Ishikawa (cell line): ENCODE results near the gene TCP11.

Experiments used
- CEBPB ChIP-seq: IDR thresholded peaks from 2 replicates; pipeline ENCODE4 v1.6.1; 2012
- CREB1 ChIP-seq: IDR thresholded peaks from 2 replicates; pipeline ENCODE4 v1.6.1; 2012; ENCODE audit warnings: low read depth
- EGR1 ChIP-seq: IDR thresholded peaks from 2 replicates; pipeline ENCODE4 v1.6.1; 2012
- EP300 ChIP-seq: IDR thresholded peaks from 2 replicates; pipeline ENCODE4 v1.6.1; 2012; ENCODE audit warnings: borderline replicate concordance
- FOXM1 ChIP-seq: IDR thresholded peaks from 2 replicates; pipeline ENCODE4 v1.6.1; 2012; ENCODE audit warnings: low read depth, borderline replicate concordance
- NFIC ChIP-seq: IDR thresholded peaks from 2 replicates; pipeline ENCODE4 v1.6.1; 2012
- RAD21 ChIP-seq: IDR thresholded peaks from 2 replicates; pipeline ENCODE4 v1.6.1; 2012; ENCODE audit warnings: low read depth
- TAF1 ChIP-seq: IDR thresholded peaks from 2 replicates; pipeline ENCODE4 v1.6.1; 2012; ENCODE audit warnings: low read depth, mild to moderate bottlenecking
- TCF12 ChIP-seq: IDR thresholded peaks from 2 replicates; pipeline ENCODE4 v1.6.1; 2012; ENCODE audit warnings: low read depth
- TEAD4 ChIP-seq: IDR thresholded peaks from 2 replicates; pipeline ENCODE4 v1.6.1; 2012
- YY1 ChIP-seq: IDR thresholded peaks from 2 replicates; pipeline ENCODE4 v1.6.1; 2012; ENCODE audit warnings: low read depth
- ZBTB7A ChIP-seq: IDR thresholded peaks from 2 replicates; pipeline ENCODE4 v1.6.1; 2012; ENCODE audit warnings: low read depth
- TF ChIP-seq, protein P1 (sequence below): IDR thresholded peaks from 2 replicates; pipeline ENCODE4 v1.6.1; 2012; ENCODE audit warnings: low read depth, mild to moderate bottlenecking
- TF ChIP-seq, protein P2 (sequence below): IDR thresholded peaks from 2 replicates; pipeline ENCODE4 v1.6.1; 2012
- TF ChIP-seq, protein P3 (sequence below): IDR thresholded peaks from 2 replicates; pipeline ENCODE4 v1.6.1; 2012

TCP11 gene

DNA sequence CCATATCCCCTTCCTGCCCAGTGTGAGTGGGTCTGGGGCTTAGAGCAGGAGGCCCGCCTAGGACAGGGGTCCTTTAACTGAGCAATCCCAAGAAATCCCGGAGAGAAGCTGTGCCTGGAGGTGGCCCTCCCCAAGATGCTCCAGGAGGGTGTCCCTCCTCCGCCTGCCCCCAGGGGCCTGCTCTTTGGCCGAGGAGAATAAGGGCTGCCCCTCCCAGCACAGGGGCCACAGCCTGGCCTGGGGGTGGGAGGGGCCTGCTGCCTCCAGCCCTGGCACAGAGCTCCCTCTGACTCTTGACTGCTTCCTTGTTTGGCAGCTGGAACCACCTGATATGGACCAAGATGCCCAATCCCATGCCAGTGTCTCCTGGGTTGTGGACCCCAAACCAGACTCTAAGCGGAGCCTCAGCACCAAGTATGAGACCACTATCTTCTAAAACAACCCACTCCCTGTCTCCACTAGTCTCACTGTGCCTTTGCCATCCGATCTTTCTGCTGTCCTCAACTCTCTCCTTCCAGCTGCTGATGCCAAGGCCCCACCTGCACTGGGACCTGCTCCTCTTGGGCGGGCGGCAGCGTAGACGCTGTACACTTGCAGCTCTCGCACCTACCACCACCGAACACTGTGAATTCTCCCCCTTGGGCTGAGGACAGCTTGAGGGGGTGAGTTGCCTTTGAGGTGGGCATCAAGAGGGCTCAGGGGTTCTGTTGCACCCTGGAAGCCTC lies 54.3 kb downstream of the TCP11 start:
- TF ChIP-seq CREB1 (no peak), EP300 (no peak), YY1 (no peak), NFIC (no peak), RAD21 (no peak), TAF1 (no peak)
- TF ChIP-seq, protein P1, sequence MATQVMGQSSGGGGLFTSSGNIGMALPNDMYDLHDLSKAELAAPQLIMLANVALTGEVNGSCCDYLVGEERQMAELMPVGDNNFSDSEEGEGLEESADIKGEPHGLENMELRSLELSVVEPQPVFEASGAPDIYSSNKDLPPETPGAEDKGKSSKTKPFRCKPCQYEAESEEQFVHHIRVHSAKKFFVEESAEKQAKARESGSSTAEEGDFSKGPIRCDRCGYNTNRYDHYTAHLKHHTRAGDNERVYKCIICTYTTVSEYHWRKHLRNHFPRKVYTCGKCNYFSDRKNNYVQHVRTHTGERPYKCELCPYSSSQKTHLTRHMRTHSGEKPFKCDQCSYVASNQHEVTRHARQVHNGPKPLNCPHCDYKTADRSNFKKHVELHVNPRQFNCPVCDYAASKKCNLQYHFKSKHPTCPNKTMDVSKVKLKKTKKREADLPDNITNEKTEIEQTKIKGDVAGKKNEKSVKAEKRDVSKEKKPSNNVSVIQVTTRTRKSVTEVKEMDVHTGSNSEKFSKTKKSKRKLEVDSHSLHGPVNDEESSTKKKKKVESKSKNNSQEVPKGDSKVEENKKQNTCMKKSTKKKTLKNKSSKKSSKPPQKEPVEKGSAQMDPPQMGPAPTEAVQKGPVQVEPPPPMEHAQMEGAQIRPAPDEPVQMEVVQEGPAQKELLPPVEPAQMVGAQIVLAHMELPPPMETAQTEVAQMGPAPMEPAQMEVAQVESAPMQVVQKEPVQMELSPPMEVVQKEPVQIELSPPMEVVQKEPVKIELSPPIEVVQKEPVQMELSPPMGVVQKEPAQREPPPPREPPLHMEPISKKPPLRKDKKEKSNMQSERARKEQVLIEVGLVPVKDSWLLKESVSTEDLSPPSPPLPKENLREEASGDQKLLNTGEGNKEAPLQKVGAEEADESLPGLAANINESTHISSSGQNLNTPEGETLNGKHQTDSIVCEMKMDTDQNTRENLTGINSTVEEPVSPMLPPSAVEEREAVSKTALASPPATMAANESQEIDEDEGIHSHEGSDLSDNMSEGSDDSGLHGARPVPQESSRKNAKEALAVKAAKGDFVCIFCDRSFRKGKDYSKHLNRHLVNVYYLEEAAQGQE, result no peak
- TF ChIP-seq, protein P2, sequence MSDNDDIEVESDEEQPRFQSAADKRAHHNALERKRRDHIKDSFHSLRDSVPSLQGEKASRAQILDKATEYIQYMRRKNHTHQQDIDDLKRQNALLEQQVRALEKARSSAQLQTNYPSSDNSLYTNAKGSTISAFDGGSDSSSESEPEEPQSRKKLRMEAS, result no peak

DNA sequence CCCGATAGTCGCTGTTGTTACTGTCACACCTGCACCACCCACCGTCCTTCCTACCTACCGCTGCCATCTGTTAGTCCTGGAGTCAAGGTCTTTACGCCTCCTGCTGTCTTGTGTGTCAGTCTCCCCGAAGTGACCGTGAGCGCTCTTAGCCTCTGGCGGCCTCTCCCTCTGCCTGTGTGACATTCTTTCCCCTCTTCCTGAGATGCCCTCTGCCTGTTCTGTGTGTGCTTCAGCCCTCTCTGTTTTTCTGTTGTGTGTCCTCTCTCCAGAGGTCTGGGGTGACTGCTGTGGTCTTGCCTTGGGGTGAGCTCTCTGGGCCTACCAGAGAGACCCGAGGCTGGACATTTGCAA lies 54.9 kb downstream of the TCP11 start:
- no peak for TF ChIP-seq YY1

DNA sequence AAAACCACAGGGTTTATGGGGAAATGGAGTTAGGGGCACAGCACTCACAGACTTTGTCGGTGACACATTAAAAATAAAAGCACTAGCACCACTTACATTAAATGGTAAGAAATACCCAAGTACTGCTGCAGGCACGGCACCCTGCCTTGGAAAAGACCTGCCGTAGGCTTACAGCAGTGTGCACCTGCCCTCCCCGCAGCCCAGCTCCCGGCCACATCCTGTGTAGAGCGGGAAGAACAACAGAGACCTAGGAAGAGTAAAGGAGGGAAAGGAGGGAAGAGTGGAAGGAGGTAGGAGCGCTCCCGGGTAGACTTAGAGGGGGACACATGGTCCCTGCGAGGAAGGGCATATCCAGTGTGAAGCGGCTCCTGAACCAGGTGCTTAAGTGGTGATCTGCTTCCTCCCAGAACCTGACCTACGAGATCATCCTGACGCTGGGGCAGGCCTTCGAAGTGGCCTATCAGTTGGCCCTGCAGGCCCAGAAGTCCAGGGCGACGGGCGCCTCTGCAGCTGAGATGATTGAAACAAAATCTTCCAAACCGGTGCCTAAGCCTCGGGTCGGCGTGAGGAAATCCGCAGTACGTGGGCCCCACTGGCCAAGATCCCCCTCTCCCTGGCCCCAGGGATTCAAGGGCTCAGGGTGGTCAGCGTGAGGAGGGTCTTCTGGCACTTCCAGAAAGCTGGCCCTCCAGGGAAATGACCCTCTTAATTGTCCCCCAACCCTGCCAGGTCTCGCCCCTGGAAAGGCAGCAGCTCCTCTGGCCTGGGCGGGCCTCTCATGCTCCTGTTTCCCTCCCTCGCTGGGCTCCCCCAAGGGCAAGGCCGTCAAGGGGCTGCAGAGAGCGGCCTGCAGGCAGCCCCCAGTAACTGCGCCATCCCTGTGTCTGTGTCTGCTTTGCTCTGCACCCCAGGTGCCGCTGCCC lies 55.5 kb downstream of the TCP11 start:
- TF ChIP-seq ZBTB7A (no peak), EP300 (no peak), CREB1 (no peak), TCF12 (no peak), TAF1 (no peak)
- TF ChIP-seq, protein P3, sequence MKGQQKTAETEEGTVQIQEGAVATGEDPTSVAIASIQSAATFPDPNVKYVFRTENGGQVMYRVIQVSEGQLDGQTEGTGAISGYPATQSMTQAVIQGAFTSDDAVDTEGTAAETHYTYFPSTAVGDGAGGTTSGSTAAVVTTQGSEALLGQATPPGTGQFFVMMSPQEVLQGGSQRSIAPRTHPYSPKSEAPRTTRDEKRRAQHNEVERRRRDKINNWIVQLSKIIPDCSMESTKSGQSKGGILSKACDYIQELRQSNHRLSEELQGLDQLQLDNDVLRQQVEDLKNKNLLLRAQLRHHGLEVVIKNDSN, result no peak

DNA sequence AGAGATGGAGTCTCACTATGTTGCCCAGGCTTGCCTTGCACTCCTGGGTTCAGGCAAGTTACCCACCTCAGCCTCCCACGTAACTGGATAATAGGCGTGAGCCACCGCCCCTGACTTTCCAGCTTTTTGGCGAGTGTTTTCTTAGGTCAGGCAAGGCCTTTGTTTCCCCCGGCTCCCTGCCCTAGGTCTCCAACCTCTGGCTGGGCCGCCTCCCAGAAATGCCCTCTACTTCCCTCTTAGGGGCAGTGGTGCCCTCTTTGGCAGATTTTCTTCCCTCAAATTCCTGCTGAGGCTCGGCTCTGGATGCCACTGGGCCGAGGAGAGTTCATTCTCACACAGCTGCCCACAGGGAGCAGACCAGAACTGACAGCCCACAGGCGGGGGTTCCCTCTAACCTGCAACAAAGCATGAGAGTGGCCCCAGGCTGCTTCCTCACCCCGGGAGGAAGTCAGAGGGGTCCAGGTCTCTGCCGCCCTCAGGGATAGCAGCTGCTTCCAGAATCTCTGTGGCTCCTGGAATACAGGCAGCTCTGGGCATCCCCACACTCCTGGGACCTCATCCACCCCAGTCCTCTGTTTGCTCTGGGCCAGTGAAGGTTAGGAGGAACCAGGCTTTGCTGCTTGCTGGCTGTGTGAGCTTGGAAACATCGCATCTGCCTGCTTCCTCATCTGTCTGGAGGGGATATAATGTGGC lies 56.5 kb downstream of the TCP11 start:
- TF ChIP-seq RAD21 (no peak), FOXM1 (no peak), EP300 (no peak), CREB1 (no peak), ZBTB7A (no peak), TAF1 (no peak), CEBPB (no peak)
- TF ChIP-seq, protein P3, result no peak
- TF ChIP-seq, protein P2, result no peak
- TF ChIP-seq, protein P1, result no peak

DNA sequence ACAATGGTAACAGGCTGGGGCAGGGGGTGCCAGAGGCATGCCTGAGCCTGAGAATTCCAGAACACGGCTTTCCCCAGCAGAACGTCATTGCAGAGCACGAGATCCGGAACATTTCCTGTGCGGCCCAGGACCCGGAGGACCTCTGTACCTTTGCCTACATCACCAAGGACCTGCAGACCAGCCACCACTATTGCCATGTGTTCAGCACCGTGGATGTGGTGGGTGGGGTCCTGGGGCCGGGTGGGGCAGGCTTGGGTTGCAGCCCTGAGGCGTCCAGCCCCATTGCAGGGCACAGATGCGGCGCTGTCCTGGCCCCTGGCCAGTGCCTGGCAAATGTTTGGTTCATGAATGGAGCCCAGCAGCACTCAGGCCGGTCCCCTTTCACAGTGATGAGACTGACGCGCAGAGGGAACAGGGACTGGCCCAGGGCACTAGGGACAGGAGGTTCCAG lies 57.1 kb downstream of the TCP11 start:
- TF ChIP-seq, protein P1, result no peak
- TF ChIP-seq RAD21 (no peak), EP300 (no peak), NFIC (no peak), TCF12 (no peak), ZBTB7A (no peak), CEBPB (no peak), EGR1 (no peak), CREB1 (no peak), FOXM1 (no peak), YY1 (no peak), TAF1 (no peak), TEAD4 (no peak)
- TF ChIP-seq, protein P2, result no peak
- TF ChIP-seq, protein P3, result no peak
